Testis (tissue), 3 donors: ENCODE data around the gene ZDBF2. TPM values are rescaled to one million over a fixed set of nuclear protein-coding genes. Genes with fewer than 3 reads are reported as not detected.

Experiments
- DNase-seq: peaks from one replicate; pipeline ENCODE4 v3.0.0-alpha.2; 2019
- H3K27ac ChIP-seq, 2 donors: fragments of 200-600 bp; sonication (generic); one replicate each; pipeline ENCODE4 v1.5.1; 2019
- H3K27me3 ChIP-seq: fragments of 200-600 bp; sonication (generic); one replicate; pipeline ENCODE4 v1.5.1; 2019
- H3K36me3 ChIP-seq: fragments of 200-600 bp; sonication (generic); one replicate; pipeline ENCODE4 v1.5.1; 2017; ENCODE audit warnings: low read depth; ENCODE audit errors: missing control alignments
- H3K4me1 ChIP-seq: fragments of 200-600 bp; sonication (generic); one replicate; pipeline ENCODE4 v1.5.1; 2019
- H3K4me3 ChIP-seq, 2 donors: fragments of 200-600 bp; sonication (generic); one replicate each; pipeline ENCODE4 v1.5.1; 2017 to 2019
- H3K9me3 ChIP-seq: fragments of 200-600 bp; sonication (generic); one replicate; pipeline ENCODE4 v1.5.1; 2017
- POLR2A ChIP-seq: fragments of 450-650 bp; IDR thresholded peaks from one replicate; pipeline ENCODE4 v1.6.1; 2017; ENCODE audit warnings: antibody characterized with exemption, mild to moderate bottlenecking, moderate library complexity
- WGBS, 2 donors: methylation state at CpG; one replicate each; pipeline ENCODE4 v1.1.5; 2018; 5-methylcytosine and 5-hydroxymethylcytosine counted together
- intact Hi-C: fragments of 100-400 bp; cut with DNase I; formaldehyde crosslinking; loops from one replicate; pipeline ENCODE4 v1.15.1; 2023; ENCODE audit warnings: low total_unique reads
- polyA plus RNA-seq: library from polyadenylated mRNA; stranded (reverse); fragments of 350-450 nt; fragmentation: Illumina TruSeq; extraction: RNeasy Lipid Tissue Mini Kit (QIAGEN cat#74804); gene quantifications from one replicate; pipeline ENCODE4 v1.2.3, GENCODE V29; 2014; ENCODE audit warnings: low read depth, low replicate concordance; ENCODE audit not compliant: insufficient read depth
- total RNA-seq, 2 donors: library from RNA; depleted of rRNA; stranded (reverse); fragments of >200 nt; gene quantifications; one replicate each; pipeline ENCODE4 v1.2.3, GENCODE V29; 2016
- TF ChIP-seq, protein P1 (sequence below), 3 experiments: fragments of 450-650 bp in 2 of 3; fragments of 200-600 bp in 1 of 3; sonication (generic) in 1 of 3; IDR thresholded peaks; one replicate each; pipeline ENCODE4 v1.5.1; 2016 to 2019; ENCODE audit warnings: antibody characterized with exemption in 3 of 3, mild to moderate bottlenecking in 2 of 3, moderate library complexity in 1 of 3

The ZDBF2 gene
- total and polyA plus RNA-seq, 3 donors from 2014 or later = 6.5 to 18.1 (median 17.7) TPM

DNA sequence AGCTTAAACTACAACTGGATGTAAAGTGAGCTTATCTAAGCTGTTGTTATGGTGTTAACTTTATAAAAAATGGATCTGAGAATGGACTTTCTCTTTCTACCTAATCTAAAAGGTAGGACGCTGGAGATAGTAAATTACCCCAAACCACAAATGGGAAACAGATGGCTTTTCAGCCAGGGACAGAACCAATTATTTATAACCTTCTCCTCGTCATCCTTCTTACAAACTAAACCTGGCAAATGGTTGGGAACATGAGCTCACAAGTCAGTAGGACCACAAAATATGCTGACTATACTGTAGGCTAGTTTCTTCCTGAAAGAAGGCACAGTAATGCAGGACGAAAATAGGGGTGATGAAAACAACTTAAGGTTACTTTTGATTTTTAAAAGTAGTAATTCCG is 32.7 kb upstream of the ZDBF2 start:
- no peaks in the 10 kb centered on the region for H3K9me3 ChIP-seq
- no peak overlapping the region for H3K27ac ChIP-seq
- H3K27me3 ChIP-seq = no peaks in the 10 kb centered on the region
- H3K4me3 ChIP-seq = no peak overlapping the region
- 47 to 52% methylated on average over 4 of the region's 4 CpGs for WGBS, 2 donors
- no peaks in the 10 kb centered on the region for H3K4me1 ChIP-seq
- no peaks in the 10 kb centered on the region for H3K36me3 ChIP-seq
- TF ChIP-seq, protein P1, sequence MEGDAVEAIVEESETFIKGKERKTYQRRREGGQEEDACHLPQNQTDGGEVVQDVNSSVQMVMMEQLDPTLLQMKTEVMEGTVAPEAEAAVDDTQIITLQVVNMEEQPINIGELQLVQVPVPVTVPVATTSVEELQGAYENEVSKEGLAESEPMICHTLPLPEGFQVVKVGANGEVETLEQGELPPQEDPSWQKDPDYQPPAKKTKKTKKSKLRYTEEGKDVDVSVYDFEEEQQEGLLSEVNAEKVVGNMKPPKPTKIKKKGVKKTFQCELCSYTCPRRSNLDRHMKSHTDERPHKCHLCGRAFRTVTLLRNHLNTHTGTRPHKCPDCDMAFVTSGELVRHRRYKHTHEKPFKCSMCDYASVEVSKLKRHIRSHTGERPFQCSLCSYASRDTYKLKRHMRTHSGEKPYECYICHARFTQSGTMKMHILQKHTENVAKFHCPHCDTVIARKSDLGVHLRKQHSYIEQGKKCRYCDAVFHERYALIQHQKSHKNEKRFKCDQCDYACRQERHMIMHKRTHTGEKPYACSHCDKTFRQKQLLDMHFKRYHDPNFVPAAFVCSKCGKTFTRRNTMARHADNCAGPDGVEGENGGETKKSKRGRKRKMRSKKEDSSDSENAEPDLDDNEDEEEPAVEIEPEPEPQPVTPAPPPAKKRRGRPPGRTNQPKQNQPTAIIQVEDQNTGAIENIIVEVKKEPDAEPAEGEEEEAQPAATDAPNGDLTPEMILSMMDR (IDR thresholded peaks at IDR 0.05) = no peak
- TF ChIP-seq POLR2A = no peak
- intact Hi-C loops = no loop called here
- no peak for DNase-seq

DNA sequence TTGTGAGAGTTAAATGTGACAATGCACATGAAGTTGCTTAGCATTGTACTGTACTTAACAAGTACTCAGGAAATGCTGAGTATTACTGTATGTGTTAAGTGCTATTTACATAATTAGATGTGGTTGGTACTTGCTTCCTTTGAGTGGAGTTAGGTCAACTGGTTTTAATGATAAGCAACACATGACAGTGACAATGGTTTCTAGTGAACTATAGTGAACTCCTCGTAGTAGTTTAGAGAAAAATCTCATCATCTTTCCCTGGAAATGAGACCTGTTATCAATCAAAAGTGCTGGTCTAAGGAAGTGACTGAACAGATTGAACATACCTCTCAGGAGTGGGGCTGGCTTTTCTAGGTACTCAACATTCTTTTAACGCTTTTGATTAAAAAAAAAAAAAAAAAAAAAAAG is 29.2 kb upstream of the ZDBF2 start:
- H3K9me3 ChIP-seq = no peaks in the 10 kb centered on the region
- TF ChIP-seq, protein P1 (IDR thresholded peaks at IDR 0.05) = no peak
- no peak for TF ChIP-seq POLR2A
- no peaks in the 10 kb centered on the region for H3K4me1 ChIP-seq
- no peaks in the 10 kb centered on the region for H3K36me3 ChIP-seq
- H3K27me3 ChIP-seq = no peaks in the 10 kb centered on the region
- no peak overlapping the region for H3K27ac ChIP-seq
- DNase-seq = no peak
- intact Hi-C loops = no loop called here
- 75 to 86% methylated on average over 2 of the region's 2 CpGs for WGBS, 2 donors
- no peak overlapping the region for H3K4me3 ChIP-seq

DNA sequence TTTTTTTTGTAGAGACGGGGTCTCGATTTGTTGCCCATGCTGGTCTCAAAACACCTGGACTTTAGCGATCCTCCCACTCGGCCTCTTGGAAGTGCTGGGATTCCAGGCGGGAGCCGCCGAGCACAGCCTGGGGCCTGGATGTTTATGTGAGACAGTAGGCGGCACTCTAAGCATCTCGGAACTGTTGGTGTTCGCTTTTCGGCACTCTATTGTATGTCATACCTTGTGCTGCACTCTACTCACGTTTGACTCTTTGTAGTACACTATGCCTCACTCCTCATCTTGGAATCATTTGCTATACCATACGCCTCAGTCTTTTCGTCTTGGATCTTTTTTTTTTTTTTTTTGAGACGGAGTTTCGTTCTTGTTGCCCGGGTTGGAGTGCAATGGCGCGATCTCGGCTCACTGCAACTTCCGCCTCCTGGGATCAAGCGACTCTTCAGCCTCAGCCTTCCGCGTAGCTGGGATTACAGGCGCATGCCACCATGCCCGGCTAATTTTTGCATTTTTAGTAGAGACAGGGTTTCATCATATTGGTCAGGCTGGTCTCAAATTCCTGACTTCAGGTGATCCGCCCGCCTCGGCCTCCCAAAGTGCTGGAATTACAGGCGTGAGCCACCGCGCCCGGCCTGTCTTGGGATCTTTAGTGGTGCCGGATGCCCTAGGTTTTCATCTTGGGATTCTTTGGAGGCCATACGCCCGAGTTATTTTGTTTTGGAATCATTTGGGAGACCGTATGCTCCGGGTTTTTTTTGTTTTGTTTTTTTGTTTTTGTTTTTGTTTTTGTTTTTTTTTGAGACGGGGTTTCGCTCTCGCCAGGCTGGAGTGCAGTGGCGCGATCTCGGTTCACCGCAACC is 24.2 kb upstream of the ZDBF2 start:
- peak; percentile 57 for DNase-seq
- Histone ChIP-seq H3K27ac (no peak overlapping the region), H3K36me3 (no peaks in the 10 kb centered on the region), H3K4me1 (no peaks in the 10 kb centered on the region), H3K4me3 (peak overlapping the region; percentile 40 to 44), H3K27me3 (no peaks in the 10 kb centered on the region), H3K9me3 (no peaks in the 10 kb centered on the region)
- 33 to 34% methylated on average over 45 of the region's 45 CpGs for WGBS, 2 donors
- intact Hi-C loops = no loop called here
- TF ChIP-seq POLR2A = no peak
- TF ChIP-seq, protein P1 (IDR thresholded peaks at IDR 0.05) = no peak

DNA sequence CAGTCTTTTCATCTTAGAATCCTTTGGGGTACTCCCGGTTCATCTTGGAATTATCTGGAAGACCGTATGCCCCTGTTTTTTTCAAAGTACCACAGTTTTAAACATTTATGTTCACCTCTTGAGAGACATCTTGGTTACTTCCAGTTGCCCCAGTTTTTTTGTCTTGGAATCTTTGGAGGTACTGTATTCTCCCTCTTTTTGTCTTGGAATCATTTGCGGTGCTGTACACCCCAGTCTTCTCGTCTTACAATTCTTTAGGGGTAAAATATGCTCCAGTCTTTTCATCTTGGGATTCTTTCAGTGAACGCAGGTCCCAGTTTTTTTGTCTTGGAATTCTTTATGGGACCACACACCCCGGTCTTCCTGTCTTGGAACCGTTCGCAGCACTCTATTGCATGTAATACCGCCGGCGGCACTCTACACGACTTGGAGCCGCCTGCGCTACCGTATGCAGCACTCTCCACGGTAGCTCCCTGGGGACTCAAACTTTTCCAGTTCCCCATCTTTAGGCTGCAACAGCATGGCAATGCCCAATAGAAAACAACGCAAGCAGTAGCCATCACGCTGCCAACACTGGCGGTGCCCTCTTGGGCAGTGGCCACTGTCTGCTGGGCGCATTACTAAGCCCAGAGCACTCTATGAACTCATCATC is 21.2 kb upstream of the ZDBF2 start:
- WGBS, 2 donors = 29 to 34% methylated on average over 16 to 20 of the region's 20 CpGs
- no peak for DNase-seq
- intact Hi-C loops = no loop called here
- Histone ChIP-seq H3K36me3 (no peaks in the 10 kb centered on the region), H3K4me1 (no peaks in the 10 kb centered on the region), H3K27me3 (no peaks in the 10 kb centered on the region), H3K4me3 (no peak overlapping the region), H3K9me3 (no peaks in the 10 kb centered on the region), H3K27ac (no peak overlapping the region)
- TF ChIP-seq, protein P1 (IDR thresholded peaks at IDR 0.05) = no peak
- TF ChIP-seq POLR2A = no peak
